ENCODE measurements around the gene GSC2.

The GSC2 gene

DNA sequence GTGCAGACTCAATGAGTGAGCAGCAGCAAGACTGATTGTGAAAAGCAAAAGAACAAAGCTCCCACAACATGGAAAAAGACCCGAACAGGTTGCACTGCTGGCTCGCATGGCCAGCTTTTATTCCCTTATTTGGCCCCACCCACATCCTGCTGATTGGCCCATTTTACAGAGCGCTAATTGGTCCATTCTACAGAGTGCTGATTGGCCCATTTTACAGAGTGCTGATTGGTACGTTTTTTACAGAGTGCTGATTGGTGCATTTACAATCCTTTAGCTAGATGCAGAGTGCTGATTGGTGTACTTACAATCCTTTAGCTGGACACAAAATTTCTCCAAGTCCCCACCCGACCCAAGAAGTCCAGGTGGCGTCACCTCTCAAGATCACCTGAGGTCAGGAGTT, 43.8 kb upstream of the GSC2 start:
- no peak for TF ChIP-seq ZFX (IDR thresholded peaks at IDR 0.05)
- TF ChIP-seq CTCF (conservative IDR thresholded peaks at IDR 0.05) = no peak
- no peak overlapping the region for H3K27ac ChIP-seq

- no peak overlapping the region for H3K27ac ChIP-seq
- TF ChIP-seq ZFX (IDR thresholded peaks at IDR 0.05) (no peak), CTCF (conservative IDR thresholded peaks at IDR 0.05) (no peak)
Observed at GRCh38 chr22:19187716-19188563, 37.8 kb upstream of the GSC2 start.

DNA sequence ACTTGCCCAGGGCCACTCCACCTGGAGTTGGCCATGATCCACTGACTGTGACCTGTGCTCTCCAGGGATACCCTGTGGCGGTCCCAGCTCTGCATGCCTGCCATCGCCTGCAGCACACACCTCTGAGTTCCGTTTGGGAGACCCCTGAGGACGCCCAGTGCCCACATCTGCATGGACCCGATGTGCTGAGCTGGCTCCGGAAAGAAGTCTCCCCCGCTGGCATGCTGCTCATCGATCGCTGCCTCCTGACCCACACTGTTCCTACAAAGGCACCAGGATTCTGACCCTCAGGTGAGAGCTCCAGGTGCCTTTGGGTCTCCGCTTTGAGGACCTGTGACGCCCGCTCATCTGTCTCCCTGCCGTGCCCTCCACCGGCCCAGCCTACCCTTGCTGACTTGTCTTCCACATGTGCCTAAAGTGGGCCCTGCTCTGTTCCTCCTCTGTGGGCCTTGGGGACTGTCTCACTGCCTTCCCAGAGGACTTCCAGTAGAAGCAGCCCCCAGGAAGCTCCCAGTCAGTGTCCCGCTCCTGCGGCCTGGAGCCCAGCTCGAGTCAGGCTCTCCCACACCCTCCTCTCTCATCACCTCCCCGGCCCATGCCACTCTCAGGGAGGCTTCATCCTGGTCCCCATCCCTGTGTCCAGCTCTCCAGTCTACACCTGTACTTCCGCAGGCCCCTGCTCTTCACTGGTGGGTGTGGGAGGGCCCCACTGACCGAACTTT, 34.3 kb upstream of the GSC2 start:
- H3K27ac ChIP-seq = no peak overlapping the region
- TF ChIP-seq ZFX (IDR thresholded peaks at IDR 0.05) = no peak
- no peak for TF ChIP-seq CTCF (conservative IDR thresholded peaks at IDR 0.05)

DNA sequence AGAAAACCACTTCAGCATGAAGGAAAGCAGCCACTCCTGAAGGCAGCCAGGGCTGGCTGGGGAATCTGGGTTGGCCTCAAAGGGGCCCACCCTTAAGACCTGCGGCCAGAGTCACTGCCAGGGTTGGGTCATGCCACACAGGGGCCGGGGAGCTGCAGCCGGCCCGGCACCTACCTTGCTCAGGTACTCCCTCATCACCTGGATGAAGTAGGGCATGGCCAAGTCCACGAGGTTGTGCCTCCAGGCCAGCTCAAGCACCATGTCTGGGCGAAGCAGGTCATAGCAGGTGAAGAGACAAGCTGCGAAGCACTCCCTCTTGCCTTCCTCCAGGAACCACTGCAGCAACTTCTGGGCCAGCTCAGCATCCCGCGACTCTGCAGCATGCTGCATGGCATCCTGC, 33.1 kb upstream of the GSC2 start:
- TF ChIP-seq CTCF (conservative IDR thresholded peaks at IDR 0.05) (no peak), ZFX (IDR thresholded peaks at IDR 0.05) (no peak)
- no peak overlapping the region for H3K27ac ChIP-seq

DNA sequence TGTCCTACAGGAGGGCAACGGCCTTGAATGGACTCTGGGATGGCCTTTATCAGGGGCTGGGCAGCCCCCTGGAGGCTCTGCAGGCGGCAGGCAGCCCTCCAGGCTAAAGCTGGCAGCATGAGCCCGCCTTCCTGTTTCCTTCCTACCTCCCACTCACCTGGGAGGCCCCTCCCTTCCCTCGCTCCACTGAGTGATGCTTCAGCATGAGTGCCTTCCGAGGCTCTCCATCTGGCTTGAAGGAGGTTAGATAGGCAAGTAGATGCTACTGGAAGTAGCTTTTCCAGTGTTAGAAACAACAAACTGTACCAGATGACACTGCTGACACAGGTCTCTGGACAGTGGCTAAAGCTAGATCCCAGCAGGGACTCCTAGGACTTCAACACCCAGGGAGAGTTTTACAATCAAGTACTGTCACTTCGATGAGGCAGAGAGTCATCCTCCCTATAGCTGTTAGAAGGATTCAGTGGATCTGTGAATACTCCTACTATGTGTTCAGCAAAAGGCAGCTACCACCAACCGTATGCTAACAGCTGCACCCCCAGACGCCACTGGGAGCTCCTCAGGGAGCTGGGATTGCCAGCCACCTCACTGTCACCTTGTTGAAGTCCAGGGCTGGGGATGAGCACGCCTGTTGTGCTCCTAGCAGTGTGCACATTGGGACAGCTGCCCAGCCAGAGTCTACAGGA, 32.5 kb upstream of the GSC2 start:
- H3K27ac ChIP-seq = no peak overlapping the region
- TF ChIP-seq CTCF (conservative IDR thresholded peaks at IDR 0.05) (no peak), ZFX (IDR thresholded peaks at IDR 0.05) (no peak)

GRCh38 chr22:19181786-19182471, 31.8 kb upstream of the GSC2 start:
- no peak for TF ChIP-seq ZFX (IDR thresholded peaks at IDR 0.05)
- H3K27ac ChIP-seq = no peak overlapping the region

DNA sequence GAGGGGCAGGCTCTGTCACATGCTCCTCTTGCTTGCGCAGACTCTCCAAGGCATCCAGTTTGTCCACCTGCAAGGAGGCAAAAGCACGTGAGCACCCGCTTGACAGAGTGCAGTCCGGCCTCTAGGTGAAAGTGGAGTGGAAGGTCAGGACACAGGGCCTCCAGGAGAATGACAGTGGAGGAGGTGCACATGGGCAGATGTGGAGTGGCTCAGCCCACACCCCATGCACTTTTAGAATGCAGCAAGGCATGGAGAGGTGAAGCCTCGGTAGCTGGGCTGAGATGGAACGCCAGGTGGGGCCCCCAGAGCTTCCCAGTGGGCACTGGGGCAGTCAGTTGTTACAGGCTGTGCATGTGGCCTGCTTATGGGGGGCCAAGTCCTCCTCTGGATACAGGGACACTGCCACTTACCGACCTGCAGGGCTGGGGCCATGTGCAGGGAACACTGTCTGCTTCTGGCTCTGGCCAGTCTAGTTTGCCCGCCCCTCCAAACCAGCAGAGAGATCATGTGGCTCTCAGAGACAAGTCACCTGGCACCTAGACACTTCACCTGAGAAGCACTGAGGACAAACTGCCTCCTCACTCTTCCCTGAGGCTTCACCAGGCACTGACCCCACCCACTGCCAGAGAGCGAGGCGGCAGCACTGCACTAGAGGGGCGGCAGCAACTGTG, 30.8 kb upstream of the GSC2 start:
- TF ChIP-seq CTCF (conservative IDR thresholded peaks at IDR 0.05) (no peak), ZFX (IDR thresholded peaks at IDR 0.05) (no peak)
- no peak overlapping the region for H3K27ac ChIP-seq
